OCI-LY7 (cell line): ENCODE data around the gene ARHGAP26. TPM values are rescaled to one million over a fixed set of nuclear protein-coding genes. Genes with fewer than 3 reads are reported as not detected.

ENCODE experiments used
- BruUV-seq: library from RNA; stranded (reverse); fragments of 400-500 nt; replicated peaks from 2 replicates; lab custom pipeline; 2021; lab: Mats Ljungman, UMichigan
- CTCF ChIA-PET: fragments of 300-600 bp; sonication (Branson Sonifier 250); formaldehyde crosslinking; loops from one replicate; lab custom pipeline; 2022; ENCODE audit warnings: antibody characterized with exemption; ENCODE audit not compliant: unreplicated experiment; lab: Charles Lee
- POLR2A ChIA-PET: fragments of 300-600 bp; sonication (Branson Sonifier 250); formaldehyde crosslinking; loops from one replicate; lab custom pipeline; 2022; ENCODE audit warnings: antibody characterized with exemption; lab: Charles Lee
- DNase-seq: peaks from one replicate; pipeline ENCODE4 v3.0.0-alpha.2; 2015; ENCODE audit warnings: low spot score
- H2AFZ ChIP-seq: fragments of 200-600 bp; sonication (generic), shearing (Covaris generic); 2 replicates; pipeline ENCODE4 v1.6.1; 2014; ENCODE audit warnings: mild to moderate bottlenecking, antibody characterized with exemption, low read length, moderate library complexity
- H3K27ac ChIP-seq: fragments of 200-600 bp; sonication (generic); 2 replicates; pipeline ENCODE4 v1.5.1; 2014; ENCODE audit warnings: mixed run types, low read depth, mild to moderate bottlenecking, moderate library complexity, low read length, inconsistent platforms; ENCODE audit not compliant: poor library complexity, severe bottlenecking
- H3K36me3 ChIP-seq: fragments of 200-600 bp; sonication (generic); 2 replicates; pipeline ENCODE4 v1.6.1; 2014; ENCODE audit warnings: mild to moderate bottlenecking, antibody characterized with exemption, low read length, moderate library complexity, mixed read lengths; ENCODE audit not compliant: insufficient read depth
- H3K4me1 ChIP-seq: fragments of 200-600 bp; sonication (generic); 2 replicates; pipeline ENCODE4 v1.5.1; 2014; ENCODE audit warnings: mild to moderate bottlenecking, low read length; ENCODE audit not compliant: insufficient read depth, poor library complexity, severe bottlenecking
- H3K4me2 ChIP-seq: fragments of 200-600 bp; sonication (generic); 2 replicates; pipeline ENCODE4 v1.6.1; 2014; ENCODE audit warnings: mild to moderate bottlenecking, low read length
- H3K4me3 ChIP-seq: fragments of 200-600 bp; sonication (generic); 2 replicates; pipeline ENCODE4 v1.5.1; 2014; ENCODE audit warnings: mild to moderate bottlenecking, low read depth, low read length; ENCODE audit not compliant: poor library complexity, severe bottlenecking
- H3K79me2 ChIP-seq: fragments of 200-600 bp; sonication (generic); 2 replicates; pipeline ENCODE4 v1.6.1; 2016; ENCODE audit warnings: low read depth, mild to moderate bottlenecking, low read length, moderate library complexity, mixed read lengths; ENCODE audit not compliant: insufficient read depth
- H3K9me2 ChIP-seq: fragments of 200-600 bp; sonication (generic); 2 replicates; pipeline ENCODE4 v1.6.1; 2016; ENCODE audit warnings: mild to moderate bottlenecking, low read length, mixed read lengths; ENCODE audit not compliant: insufficient read depth
- H3K9me3 ChIP-seq: fragments of 200-600 bp; sonication (generic); 2 replicates; pipeline ENCODE4 v1.6.1; 2014; ENCODE audit warnings: mild to moderate bottlenecking, mixed run types, low read length, mixed read lengths
- H4K20me1 ChIP-seq: fragments of 200-600 bp; sonication (generic); 2 replicates; pipeline ENCODE4 v1.6.1; 2014; ENCODE audit warnings: mild to moderate bottlenecking, antibody characterized with exemption, low read length, moderate library complexity, mixed read lengths; ENCODE audit not compliant: insufficient read depth
- EZH2phosphoT487 ChIP-seq: fragments of 200-600 bp; sonication (generic); IDR thresholded peaks from 2 replicates; pipeline ENCODE4 v1.6.1; 2018; ENCODE audit warnings: low read depth, borderline replicate concordance, mild to moderate bottlenecking, mixed run types, antibody characterized with exemption, low read length, moderate library complexity, mixed read lengths
- intact Hi-C: fragments of 100-400 bp; cut with micrococcal nuclease; formaldehyde crosslinking; loops from one replicate; pipeline ENCODE4 v1.10.0; 2022; ENCODE audit not compliant: unreplicated experiment
- total RNA-seq, 2 experiments: library from RNA; depleted of rRNA in 1 of 2; stranded (reverse); fragments of >200 nt in 1 of 2; shearing (Covaris generic) in 1 of 2; gene quantifications; 2 replicates each; pipeline ENCODE4 v1.2.3, GENCODE V29; 2014 to 2022
- TF ChIP-seq, protein P1 (sequence below): fragments of 200-600 bp; sonication (generic); conservative IDR thresholded peaks from 2 replicates; pipeline ENCODE4 v1.5.1; 2014; ENCODE audit warnings: mild to moderate bottlenecking, antibody characterized with exemption, low read length, moderate library complexity, mixed read lengths

ARHGAP26 gene
- total RNA-seq, 2 experiments from 2014 or later, result 7.0 to 19.1 TPM

DNA sequence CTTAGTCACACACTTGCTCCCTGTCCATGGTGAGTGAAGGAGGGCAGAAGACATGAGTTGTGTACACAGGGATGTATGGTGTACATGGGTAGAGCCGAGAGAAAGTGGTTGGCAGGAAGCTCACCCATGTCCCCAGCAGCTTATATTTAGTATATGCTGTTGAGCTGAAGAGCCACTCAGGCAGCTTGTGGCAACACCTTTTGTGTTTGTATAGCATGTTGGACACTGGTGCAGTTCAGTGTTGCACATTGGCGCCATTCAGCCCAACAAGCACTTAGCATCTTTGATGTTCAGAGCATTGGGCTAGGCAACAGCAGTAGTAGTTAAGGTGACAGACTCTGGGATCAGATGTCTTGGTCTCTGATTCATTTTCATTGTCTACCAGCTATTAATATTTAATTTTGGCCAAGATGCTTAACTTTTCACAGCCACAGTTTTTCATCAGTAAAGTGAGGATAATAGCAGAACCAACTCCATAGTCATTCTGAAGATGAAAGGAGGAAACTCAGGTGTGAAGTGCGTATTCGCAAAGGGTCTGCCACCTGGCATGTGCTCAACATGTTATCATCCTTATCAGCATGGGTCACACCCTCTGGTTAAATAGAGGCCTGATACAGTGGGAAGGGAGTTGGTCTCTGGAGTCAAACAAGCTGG lies 448.5 kb downstream of the ARHGAP26 start:
- intact Hi-C loops, result no loop called here
- Histone ChIP-seq H3K79me2 (no peaks in the 10 kb centered on the region), H3K27ac (no peak overlapping the region), H3K9me2 (no peaks in the 10 kb centered on the region), H3K9me3 (no peaks in the 10 kb centered on the region), H3K4me2 (no peak overlapping the region), H3K4me1 (peaks cover 18% of the 10 kb centered on the region), H3K4me3 (no peak overlapping the region), H2AFZ (no peak overlapping the region), H4K20me1 (no peaks in the 10 kb centered on the region), H3K36me3 (no peaks in the 10 kb centered on the region)
- BruUV-seq, result no TSS peak
- DNase-seq, result no peak
- ChIA-PET CTCF (no interaction called here), POLR2A (interaction anchor here (0.5 to 1.2 kb wide), 4 partner anchors 9 to 1431 kb away, joined by 3 to 5 read pairs (median 3); no protein-coding TSS in a partner anchor)
- TF ChIP-seq, protein P1, sequence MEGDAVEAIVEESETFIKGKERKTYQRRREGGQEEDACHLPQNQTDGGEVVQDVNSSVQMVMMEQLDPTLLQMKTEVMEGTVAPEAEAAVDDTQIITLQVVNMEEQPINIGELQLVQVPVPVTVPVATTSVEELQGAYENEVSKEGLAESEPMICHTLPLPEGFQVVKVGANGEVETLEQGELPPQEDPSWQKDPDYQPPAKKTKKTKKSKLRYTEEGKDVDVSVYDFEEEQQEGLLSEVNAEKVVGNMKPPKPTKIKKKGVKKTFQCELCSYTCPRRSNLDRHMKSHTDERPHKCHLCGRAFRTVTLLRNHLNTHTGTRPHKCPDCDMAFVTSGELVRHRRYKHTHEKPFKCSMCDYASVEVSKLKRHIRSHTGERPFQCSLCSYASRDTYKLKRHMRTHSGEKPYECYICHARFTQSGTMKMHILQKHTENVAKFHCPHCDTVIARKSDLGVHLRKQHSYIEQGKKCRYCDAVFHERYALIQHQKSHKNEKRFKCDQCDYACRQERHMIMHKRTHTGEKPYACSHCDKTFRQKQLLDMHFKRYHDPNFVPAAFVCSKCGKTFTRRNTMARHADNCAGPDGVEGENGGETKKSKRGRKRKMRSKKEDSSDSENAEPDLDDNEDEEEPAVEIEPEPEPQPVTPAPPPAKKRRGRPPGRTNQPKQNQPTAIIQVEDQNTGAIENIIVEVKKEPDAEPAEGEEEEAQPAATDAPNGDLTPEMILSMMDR, result no peak

DNA sequence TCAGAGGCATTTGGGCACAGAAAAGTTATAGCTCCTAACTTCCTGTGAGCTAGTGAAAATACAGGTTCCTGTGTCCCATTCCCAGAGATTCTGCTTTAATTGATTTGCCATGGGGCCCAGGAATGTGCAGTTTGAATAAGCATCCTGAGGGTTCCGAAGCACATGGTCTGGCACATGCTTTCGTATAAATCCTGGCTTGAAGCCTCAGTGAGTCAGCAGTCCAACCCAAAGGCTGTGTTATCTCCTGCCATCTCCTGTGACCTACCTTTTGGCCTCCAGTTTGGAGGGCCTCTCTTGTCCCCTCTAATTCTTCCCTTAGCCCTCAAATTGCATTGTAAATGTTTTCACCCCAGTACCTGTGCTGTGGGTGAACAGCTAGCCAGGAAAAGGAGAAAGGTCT lies 449.5 kb downstream of the ARHGAP26 start:
- Histone ChIP-seq H3K9me3 (no peaks in the 10 kb centered on the region), H4K20me1 (no peaks in the 10 kb centered on the region), H3K4me3 (no peak overlapping the region), H3K9me2 (no peaks in the 10 kb centered on the region), H3K79me2 (no peaks in the 10 kb centered on the region), H2AFZ (no peak overlapping the region), H3K27ac (no peak overlapping the region), H3K36me3 (no peaks in the 10 kb centered on the region), H3K4me2 (no peak overlapping the region), H3K4me1 (peaks cover 18% of the 10 kb centered on the region)
- DNase-seq, result no peak
- ChIA-PET POLR2A (interaction anchor here (0.7 to 2.7 kb wide), 4 partner anchors 8 to 177 kb away, joined by 3 to 9 read pairs (median 3); no protein-coding TSS in a partner anchor), CTCF (interaction anchor here (0.6 to 1.2 kb wide), 2 partner anchors 10 to 110 kb away, joined by 3 read pairs; no protein-coding TSS in a partner anchor)
- intact Hi-C loops, result no loop called here
- TF ChIP-seq, protein P1, result no peak
- no peak for TF ChIP-seq EZH2phosphoT487
- BruUV-seq, result no TSS peak

DNA sequence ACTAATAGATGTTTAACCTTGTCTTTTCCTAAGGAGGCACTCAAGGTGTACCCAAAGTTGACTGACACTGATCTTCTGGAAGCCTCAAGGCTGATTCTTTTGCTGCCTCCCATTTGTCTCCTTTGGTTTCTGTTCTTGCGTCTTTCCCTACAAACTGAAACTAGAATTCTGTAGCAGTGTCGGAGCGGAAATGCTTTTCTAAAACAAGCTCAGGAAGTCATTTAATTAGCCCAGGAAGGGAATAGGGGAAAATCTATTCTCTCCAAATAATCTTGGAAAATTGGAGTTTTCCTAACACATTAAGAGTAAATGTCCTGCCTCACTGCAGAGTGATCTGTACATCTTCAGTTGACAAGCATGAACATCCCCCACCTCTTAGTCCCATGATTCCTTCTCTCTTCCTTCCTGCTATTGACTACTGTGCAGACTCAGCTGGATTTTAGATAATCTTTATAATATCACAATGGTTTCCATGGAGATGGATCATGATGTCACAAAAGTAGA lies 450.6 kb downstream of the ARHGAP26 start:
- intact Hi-C loops, result no loop called here
- ChIA-PET POLR2A (interaction anchor here (0.8 to 2.7 kb wide), 3 partner anchors 9 to 176 kb away, joined by 3 to 9 read pairs (median 4); no protein-coding TSS in a partner anchor), CTCF (no interaction called here)
- Histone ChIP-seq H3K4me3 (no peak overlapping the region), H3K9me3 (no peaks in the 10 kb centered on the region), H3K36me3 (no peaks in the 10 kb centered on the region), H4K20me1 (no peaks in the 10 kb centered on the region), H3K9me2 (no peaks in the 10 kb centered on the region), H3K4me2 (no peak overlapping the region), H3K79me2 (no peaks in the 10 kb centered on the region), H2AFZ (no peak overlapping the region), H3K4me1 (peaks cover 18% of the 10 kb centered on the region), H3K27ac (no peak overlapping the region)
- TF ChIP-seq EZH2phosphoT487, result no peak
- TF ChIP-seq, protein P1, result no peak
- DNase-seq, result no peak
- no TSS peak for BruUV-seq
